ENCODE data around the gene ZNF362. TPM values are rescaled to one million over a fixed set of nuclear protein-coding genes. Genes with fewer than 3 reads are reported as not detected.

Gene ZNF362
- total RNA-seq, 1 donor from 2014 or later, result 10.9 TPM

DNA sequence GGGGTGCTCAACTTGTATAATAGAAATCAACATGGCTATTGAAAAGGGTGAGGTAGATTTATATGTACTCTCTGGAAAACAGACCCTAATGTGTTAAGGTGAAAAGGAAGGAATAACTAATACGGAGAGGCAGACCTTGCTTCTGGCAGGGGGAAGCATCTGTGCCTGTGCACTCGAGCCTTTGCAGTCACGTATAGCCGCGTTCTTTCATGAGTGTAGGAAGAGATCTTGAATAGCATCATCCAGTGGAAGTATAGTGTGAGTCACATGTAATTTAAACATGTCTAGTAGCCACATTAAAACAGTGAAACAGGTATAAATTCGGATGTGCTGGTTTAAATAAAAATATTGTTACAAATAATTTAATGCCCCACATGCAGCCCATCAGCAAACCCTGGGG, 61.7 kb downstream of the ZNF362 start:
- H3K9ac ChIP-seq, result no peak overlapping the region
- no peaks in the 10 kb centered on the region for H3K36me3 ChIP-seq
- H3K4me1 Mint-ChIP-seq, result peaks cover 28% of the 10 kb centered on the region
- H3K4me2 ChIP-seq, result no peak overlapping the region
- no peaks in the 10 kb centered on the region for H3K79me2 ChIP-seq (ENCODE audit: low read depth)
- DNase-seq (ENCODE audit: low spot score), result no peak
- H3K9me3 ChIP-seq (ENCODE audit: low read depth), result no peaks in the 10 kb centered on the region
- no peaks in the 10 kb centered on the region for H3K27me3 ChIP-seq
- TF ChIP-seq, protein P1, sequence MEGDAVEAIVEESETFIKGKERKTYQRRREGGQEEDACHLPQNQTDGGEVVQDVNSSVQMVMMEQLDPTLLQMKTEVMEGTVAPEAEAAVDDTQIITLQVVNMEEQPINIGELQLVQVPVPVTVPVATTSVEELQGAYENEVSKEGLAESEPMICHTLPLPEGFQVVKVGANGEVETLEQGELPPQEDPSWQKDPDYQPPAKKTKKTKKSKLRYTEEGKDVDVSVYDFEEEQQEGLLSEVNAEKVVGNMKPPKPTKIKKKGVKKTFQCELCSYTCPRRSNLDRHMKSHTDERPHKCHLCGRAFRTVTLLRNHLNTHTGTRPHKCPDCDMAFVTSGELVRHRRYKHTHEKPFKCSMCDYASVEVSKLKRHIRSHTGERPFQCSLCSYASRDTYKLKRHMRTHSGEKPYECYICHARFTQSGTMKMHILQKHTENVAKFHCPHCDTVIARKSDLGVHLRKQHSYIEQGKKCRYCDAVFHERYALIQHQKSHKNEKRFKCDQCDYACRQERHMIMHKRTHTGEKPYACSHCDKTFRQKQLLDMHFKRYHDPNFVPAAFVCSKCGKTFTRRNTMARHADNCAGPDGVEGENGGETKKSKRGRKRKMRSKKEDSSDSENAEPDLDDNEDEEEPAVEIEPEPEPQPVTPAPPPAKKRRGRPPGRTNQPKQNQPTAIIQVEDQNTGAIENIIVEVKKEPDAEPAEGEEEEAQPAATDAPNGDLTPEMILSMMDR (IDR thresholded peaks at IDR 0.05), result no peak
- TF ChIP-seq EZH2 (IDR thresholded peaks at IDR 0.05) (no peak), EZH2phosphoT487 (IDR thresholded peaks at IDR 0.05) (no peak)
- H3K27ac ChIP-seq, result no peak overlapping the region
- H3K4me3 ChIP-seq, result no peak overlapping the region
- no peak overlapping the region for H3K27ac Mint-ChIP-seq
- peaks cover 7% of the 10 kb centered on the region for H3K36me3 Mint-ChIP-seq
- peaks cover 5% of the 10 kb centered on the region for H3F3A ChIP-seq (ENCODE audit: low read depth)
- no peaks in the 10 kb centered on the region for H4K20me1 ChIP-seq (ENCODE audit: low read depth)
- H3K9me3 Mint-ChIP-seq, result no peaks in the 10 kb centered on the region
- no peak overlapping the region for H3K4me3 Mint-ChIP-seq
- peaks cover 6% of the 10 kb centered on the region for H3K27me3 Mint-ChIP-seq (ENCODE audit: insufficient read depth, low read depth)
- H2AFZ ChIP-seq (replicated peaks), result no peak overlapping the region
- peaks cover 7% of the 10 kb centered on the region for H3K4me1 ChIP-seq

DNA sequence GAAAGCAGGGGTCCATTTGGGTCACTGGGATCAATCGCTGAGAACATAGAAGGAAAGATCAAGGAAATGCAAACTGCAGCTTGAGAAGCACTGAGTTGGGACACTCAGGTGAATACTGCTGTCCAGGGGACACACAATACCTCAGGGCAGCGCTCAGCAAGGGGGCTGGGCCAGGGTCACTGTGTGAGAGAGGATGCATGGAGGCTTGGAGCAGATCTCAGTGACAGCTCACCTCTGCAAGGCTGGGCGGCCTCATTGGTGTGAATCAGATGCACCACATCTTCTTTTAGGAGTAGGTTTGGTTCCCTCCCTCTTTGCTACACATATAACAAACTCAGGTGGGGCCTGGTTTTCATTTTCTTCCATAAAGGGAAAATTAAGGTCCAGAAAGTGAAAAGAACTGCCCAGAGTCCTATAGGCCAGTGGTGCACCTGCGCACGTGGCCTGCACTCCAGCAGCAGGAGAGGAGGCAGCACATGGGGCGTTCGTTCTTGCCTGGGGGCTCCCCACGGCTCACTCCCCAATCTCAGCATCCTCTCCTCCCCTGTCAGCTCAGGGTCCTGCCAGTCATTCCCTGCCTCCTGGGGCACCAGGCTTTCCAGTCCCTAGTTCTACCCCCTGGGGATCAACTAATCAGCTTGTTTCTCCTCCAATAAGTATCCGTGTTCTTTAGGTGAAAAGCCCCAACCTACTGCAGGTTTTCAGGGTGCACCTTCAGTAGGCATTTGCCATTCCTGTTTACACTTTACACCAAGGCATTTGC, 63.1 kb downstream of the ZNF362 start:
- Mint-ChIP-seq H3K27ac (no peak overlapping the region), H3K27me3 (ENCODE audit: insufficient read depth, low read depth) (peaks cover 8% of the 10 kb centered on the region), H3K4me3 (no peak overlapping the region), H3K36me3 (peaks cover 12% of the 10 kb centered on the region), H3K4me1 (peaks cover 28% of the 10 kb centered on the region), H3K9me3 (no peaks in the 10 kb centered on the region)
- Histone ChIP-seq H3K4me1 (peaks cover 7% of the 10 kb centered on the region), H3K4me2 (no peak overlapping the region), H3K27ac (no peak overlapping the region), H3K4me3 (no peak overlapping the region), H3K79me2 (ENCODE audit: low read depth) (no peaks in the 10 kb centered on the region), H3K36me3 (no peaks in the 10 kb centered on the region), H3K9me3 (ENCODE audit: low read depth) (no peaks in the 10 kb centered on the region), H3F3A (ENCODE audit: low read depth) (peaks cover 9% of the 10 kb centered on the region), H4K20me1 (ENCODE audit: low read depth) (no peaks in the 10 kb centered on the region), H3K27me3 (no peaks in the 10 kb centered on the region), H3K9ac (no peak overlapping the region), H2AFZ (replicated peaks) (no peak overlapping the region)
- DNase-seq (ENCODE audit: low spot score), result no peak
- no peak for TF ChIP-seq EZH2phosphoT487 (IDR thresholded peaks at IDR 0.05)
- TF ChIP-seq EZH2 (IDR thresholded peaks at IDR 0.05), result no peak
- TF ChIP-seq, protein P1 (IDR thresholded peaks at IDR 0.05), result no peak

GRCh38 chr1:33319949-33320618, 63.8 kb downstream of the ZNF362 start:
- no peaks in the 10 kb centered on the region for H3K9me3 ChIP-seq (ENCODE audit: low read depth)
- peaks cover 14% of the 10 kb centered on the region for H3K36me3 Mint-ChIP-seq
- no peak for DNase-seq (ENCODE audit: low spot score)
- H3K27ac Mint-ChIP-seq, result no peak overlapping the region
- H3K9me3 Mint-ChIP-seq, result no peaks in the 10 kb centered on the region
- no peak overlapping the region for H3K4me3 ChIP-seq
- H4K20me1 ChIP-seq (ENCODE audit: low read depth), result no peaks in the 10 kb centered on the region
- peaks cover 9% of the 10 kb centered on the region for H3F3A ChIP-seq (ENCODE audit: low read depth)
- no peak overlapping the region for H2AFZ ChIP-seq (replicated peaks)
- peaks cover 7% of the 10 kb centered on the region for H3K4me1 ChIP-seq
- H3K4me3 Mint-ChIP-seq, result no peak overlapping the region
- H3K36me3 ChIP-seq, result no peaks in the 10 kb centered on the region
- TF ChIP-seq EZH2 (IDR thresholded peaks at IDR 0.05), result no peak
- no peak for TF ChIP-seq EZH2phosphoT487 (IDR thresholded peaks at IDR 0.05)
- TF ChIP-seq, protein P1 (IDR thresholded peaks at IDR 0.05), result no peak
- H3K79me2 ChIP-seq (ENCODE audit: low read depth), result no peaks in the 10 kb centered on the region
- H3K27ac ChIP-seq, result no peak overlapping the region
- no peak overlapping the region for H3K9ac ChIP-seq
- no peaks in the 10 kb centered on the region for H3K27me3 ChIP-seq
- H3K4me2 ChIP-seq, result no peak overlapping the region
- peaks cover 8% of the 10 kb centered on the region for H3K27me3 Mint-ChIP-seq (ENCODE audit: insufficient read depth, low read depth)
- H3K4me1 Mint-ChIP-seq, result peaks cover 25% of the 10 kb centered on the region

Data from neural progenitor cell (in vitro differentiated cells).